ENCODE results near the gene FCHO2.
"Not testable (repeated sequence)": the region's sequence is repeated elsewhere in the genome, so short reads cannot be mapped to it uniquely, and the experiment has no call there.

FCHO2 gene

GRCh38 chr5:72955768-72956323, at the start of gene FCHO2:
Gene FCHO2 (plus strand): TSS chr5:72956041. CDS start chr5:72956097, 56 bp downstream.
- DNase-seq (ENCODE audit: low read depth) = peak; percentile 88

GRCh38 chr5:72906806-72907205, 49.0 kb upstream of the FCHO2 start:
- no peak for DNase-seq (ENCODE audit: low read depth)

GRCh38 chr5:72908664-72909063, 47.2 kb upstream of the FCHO2 start:
- no peak for DNase-seq (ENCODE audit: low read depth)

- no peak for DNase-seq (ENCODE audit: low read depth)
These were observed 38.5 kb upstream of the FCHO2 start for GRCh38 chr5:72917371-72917776.

- DNase-seq (ENCODE audit: low read depth) = no peak
These were observed 34.9 kb upstream of the FCHO2 start for GRCh38 chr5:72920690-72921502.

- DNase-seq (ENCODE audit: low read depth) = no peak
These were observed 34.0 kb upstream of the FCHO2 start for GRCh38 chr5:72921886-72922285.

GRCh38 chr5:72922422-72922821, 33.4 kb upstream of the FCHO2 start:
- no peak for DNase-seq (ENCODE audit: low read depth)

GRCh38 chr5:72925336-72926010, 30.4 kb upstream of the FCHO2 start:
- DNase-seq (ENCODE audit: low read depth) = no peak

- DNase-seq (ENCODE audit: low read depth) = not testable (repeated sequence)
These were observed 23.2 kb upstream of the FCHO2 start for GRCh38 chr5:72932686-72933085.

GRCh38 chr5:72934953-72935725, 20.7 kb upstream of the FCHO2 start:
- not testable (repeated sequence) for DNase-seq (ENCODE audit: low read depth)

GRCh38 chr5:72936893-72937292, 18.9 kb upstream of the FCHO2 start:
- no peak for DNase-seq (ENCODE audit: low read depth)

GRCh38 chr5:72937517-72938061, 18.3 kb upstream of the FCHO2 start:
- DNase-seq (ENCODE audit: low read depth) = no peak

GRCh38 chr5:72938206-72938605, 17.6 kb upstream of the FCHO2 start:
- no peak for DNase-seq (ENCODE audit: low read depth)

GRCh38 chr5:72940082-72940481, 15.8 kb upstream of the FCHO2 start:
- DNase-seq (ENCODE audit: low read depth) = no peak

- DNase-seq (ENCODE audit: low read depth) = no peak
These were observed 12.5 kb upstream of the FCHO2 start for GRCh38 chr5:72943307-72943706.

GRCh38 chr5:72947498-72947897, 8.3 kb upstream of the FCHO2 start:
- no peak for DNase-seq (ENCODE audit: low read depth)

GRCh38 chr5:72949481-72949880, 6.4 kb upstream of the FCHO2 start:
- DNase-seq (ENCODE audit: low read depth) = no peak

GRCh38 chr5:72951671-72952468, 4.0 kb upstream of the FCHO2 start:
- no peak for DNase-seq (ENCODE audit: low read depth)

- no peak for DNase-seq (ENCODE audit: low read depth)
These were observed 1.5 kb upstream of the FCHO2 start for GRCh38 chr5:72954389-72954788.

GRCh38 chr5:72955143-72955767, 586 bp upstream of the FCHO2 start:
- DNase-seq (ENCODE audit: low read depth) = no peak

Measured in T-helper 22 cell (primary cell).